HEK293 (cell line): ENCODE data around the gene VPS51.

Experiments used
- FEZF1 ChIP-seq: fragments of 450-650 bp; formaldehyde crosslinking; IDR thresholded peaks from 2 replicates; pipeline ENCODE4 v1.5.1; 2016; ENCODE audit warnings: missing biosample characterization, missing genetic modification characterization
- GLI4 ChIP-seq: fragments of 450-650 bp; formaldehyde crosslinking; IDR thresholded peaks from 2 replicates; pipeline ENCODE4 v1.5.1; 2016; ENCODE audit warnings: missing biosample characterization, missing genetic modification characterization
- HOXA7 ChIP-seq: sonication (generic); formaldehyde crosslinking; IDR thresholded peaks from 2 replicates; pipeline ENCODE4 v1.8.1; 2022; ENCODE audit warnings: missing genetic modification reagents, borderline replicate concordance
- KLF8 ChIP-seq: fragments of 450-650 bp; formaldehyde crosslinking; IDR thresholded peaks from 2 replicates; pipeline ENCODE4 v1.5.1; 2016; ENCODE audit warnings: missing biosample characterization, missing genetic modification characterization
- KLF9 ChIP-seq: fragments of 450-650 bp; formaldehyde crosslinking; IDR thresholded peaks from 2 replicates; pipeline ENCODE4 v1.5.1; 2016; ENCODE audit warnings: missing biosample characterization, missing genetic modification characterization, low read depth
- OVOL3 ChIP-seq: fragments of 450-650 bp; formaldehyde crosslinking; IDR thresholded peaks from 2 replicates; pipeline ENCODE4 v1.5.1; 2016; ENCODE audit warnings: missing biosample characterization, missing genetic modification characterization
- REPIN1 ChIP-seq: fragments of 450-650 bp; formaldehyde crosslinking; IDR thresholded peaks from 2 replicates; pipeline ENCODE4 v1.5.1; 2017; ENCODE audit warnings: missing biosample characterization, missing genetic modification characterization, low read depth
- SP2 ChIP-seq: fragments of 450-650 bp; formaldehyde crosslinking; IDR thresholded peaks from 2 replicates; pipeline ENCODE4 v1.5.1; 2016; ENCODE audit warnings: missing biosample characterization, missing genetic modification characterization
- WT1 ChIP-seq: fragments of 450-650 bp; formaldehyde crosslinking; IDR thresholded peaks from 2 replicates; pipeline ENCODE4 v1.5.1; 2016; ENCODE audit warnings: missing biosample characterization, missing genetic modification characterization
- ZBTB20 ChIP-seq: fragments of 450-650 bp; formaldehyde crosslinking; IDR thresholded peaks from 2 replicates; pipeline ENCODE4 v1.5.1; 2016; ENCODE audit warnings: missing biosample characterization, missing genetic modification characterization
- ZBTB7A ChIP-seq: fragments of 450-650 bp; formaldehyde crosslinking; IDR thresholded peaks from 2 replicates; pipeline ENCODE4 v1.5.1; 2016; ENCODE audit warnings: low read depth, missing biosample characterization, missing genetic modification characterization
- ZNF146 ChIP-seq: fragments of 450-650 bp; formaldehyde crosslinking; IDR thresholded peaks from 2 replicates; pipeline ENCODE4 v1.5.1; 2016; ENCODE audit warnings: missing biosample characterization, missing genetic modification characterization
- ZNF248 ChIP-seq: fragments of 450-650 bp; formaldehyde crosslinking; IDR thresholded peaks from 2 replicates; pipeline ENCODE4 v1.5.1; 2017; ENCODE audit warnings: missing biosample characterization, missing genetic modification characterization
- ZNF416 ChIP-seq: fragments of 450-650 bp; formaldehyde crosslinking; IDR thresholded peaks from 2 replicates; pipeline ENCODE4 v1.5.1; 2016; ENCODE audit warnings: missing biosample characterization, missing genetic modification characterization
- ZNF510 ChIP-seq: fragments of 450-650 bp; formaldehyde crosslinking; IDR thresholded peaks from 2 replicates; pipeline ENCODE4 v1.5.1; 2018; ENCODE audit warnings: mild to moderate bottlenecking, missing genetic modification characterization, missing biosample characterization; ENCODE audit not compliant: insufficient replicate concordance
- ZNF514 ChIP-seq: fragments of 450-650 bp; formaldehyde crosslinking; IDR thresholded peaks from 2 replicates; pipeline ENCODE4 v1.5.1; 2016; ENCODE audit warnings: missing biosample characterization, missing genetic modification characterization
- ZNF776 ChIP-seq: fragments of 450-650 bp; formaldehyde crosslinking; IDR thresholded peaks from 2 replicates; pipeline ENCODE4 v1.5.0; 2017; ENCODE audit warnings: missing biosample characterization, missing genetic modification characterization, borderline replicate concordance
- TF ChIP-seq, protein P1 (sequence below): fragments of 450-650 bp; formaldehyde crosslinking; IDR thresholded peaks from 2 replicates; pipeline ENCODE4 v1.5.1; 2016; ENCODE audit warnings: missing biosample characterization, missing genetic modification characterization
- TF ChIP-seq, protein P2 (sequence below): fragments of 450-650 bp; formaldehyde crosslinking; IDR thresholded peaks from 2 replicates; pipeline ENCODE4 v1.5.1; 2017; ENCODE audit warnings: missing biosample characterization, missing genetic modification characterization
- TF ChIP-seq, protein P3 (sequence below): fragments of 450-650 bp; formaldehyde crosslinking; IDR thresholded peaks from 2 replicates; pipeline ENCODE4 v1.5.1; 2016; ENCODE audit warnings: missing biosample characterization, missing genetic modification characterization
- TF ChIP-seq, protein P4 (sequence below): fragments of 450-650 bp; formaldehyde crosslinking; IDR thresholded peaks from 2 replicates; pipeline ENCODE4 v1.5.1; 2016; ENCODE audit warnings: missing biosample characterization, missing genetic modification characterization
- TF ChIP-seq, protein P5 (sequence below): fragments of 450-650 bp; formaldehyde crosslinking; IDR thresholded peaks from 2 replicates; pipeline ENCODE4 v1.5.1; 2016; ENCODE audit warnings: missing biosample characterization, missing genetic modification characterization
- TF ChIP-seq, protein P6 (sequence below): fragments of 450-650 bp; formaldehyde crosslinking; IDR thresholded peaks from 2 replicates; pipeline ENCODE4 v1.5.1; 2016; ENCODE audit warnings: missing biosample characterization, missing genetic modification characterization, borderline replicate concordance

VPS51 gene

DNA sequence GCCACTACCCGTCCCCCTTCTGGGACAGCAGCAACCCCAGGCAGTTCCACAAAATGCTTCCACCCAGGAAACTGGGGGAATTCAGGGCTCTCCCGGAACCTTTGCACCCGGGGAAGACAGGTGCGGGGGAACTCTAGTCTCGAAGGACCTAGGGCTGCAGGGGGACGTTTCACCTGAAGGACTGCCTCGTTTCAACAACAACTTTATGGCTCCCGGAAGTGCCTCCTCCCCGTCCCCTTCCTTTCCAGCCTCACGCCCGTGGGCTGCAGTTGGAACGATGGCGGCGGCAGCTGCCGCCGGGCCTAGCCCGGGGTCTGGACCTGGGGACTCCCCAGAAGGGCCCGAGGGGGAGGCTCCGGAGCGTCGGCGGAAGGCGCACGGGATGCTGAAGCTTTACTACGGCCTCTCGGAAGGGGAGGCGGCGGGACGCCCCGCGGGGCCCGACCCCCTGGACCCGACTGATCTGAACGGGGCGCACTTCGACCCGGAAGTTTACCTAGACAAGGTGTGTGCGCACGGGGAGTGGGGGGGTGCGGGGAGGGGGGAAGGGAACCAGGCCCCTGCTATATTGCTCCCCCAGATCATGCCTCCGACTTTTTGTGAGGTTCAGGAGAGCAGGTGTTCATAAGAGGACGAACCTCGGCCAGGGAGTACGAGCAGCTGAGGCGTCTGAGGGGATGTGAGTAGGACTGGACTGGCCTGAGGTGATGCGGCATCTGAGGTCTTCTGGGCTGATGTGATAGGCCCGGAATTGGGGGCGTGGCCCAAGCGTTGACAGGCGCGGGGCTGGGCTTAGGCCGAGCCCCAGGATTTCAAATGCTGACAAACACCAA lies at the start of gene VPS51 (continued):
- TF ChIP-seq KLF8 (tag by site-specific recombination) (peak; percentile 98), ZNF416 (tag by site-specific recombination) (no peak), SP2 (tag by site-specific recombination) (peak; percentile 74), OVOL3 (peak; percentile 95), ZNF248 (tag by site-specific recombination) (no peak), KLF9 (peak; percentile 66), FEZF1 (tag by site-specific recombination) (peak; percentile 50; the same call in 1 of the 2 replicates), ZBTB20 (tag by site-specific recombination) (peak; percentile 50; the same call in 1 of the 2 replicates), ZNF776 (tag by site-specific recombination) (no peak), ZNF510 (tag by site-specific recombination) (no peak), GLI4 (tag by site-specific recombination) (peak; percentile 94), HOXA7 (CRISPR knock-in tag) (no peak), WT1 (tag by site-specific recombination) (peak; percentile 76), ZNF146 (peak; percentile 54), REPIN1 (tag by site-specific recombination) (0 out of 2 replicates have a peak, but pooled peaks have one; percentile 44), ZNF514 (tag by site-specific recombination) (no peak), ZBTB7A (tag by site-specific recombination) (0 out of 2 replicates have a peak, but pooled peaks have one; percentile 54)
- TF ChIP-seq, protein P1, sequence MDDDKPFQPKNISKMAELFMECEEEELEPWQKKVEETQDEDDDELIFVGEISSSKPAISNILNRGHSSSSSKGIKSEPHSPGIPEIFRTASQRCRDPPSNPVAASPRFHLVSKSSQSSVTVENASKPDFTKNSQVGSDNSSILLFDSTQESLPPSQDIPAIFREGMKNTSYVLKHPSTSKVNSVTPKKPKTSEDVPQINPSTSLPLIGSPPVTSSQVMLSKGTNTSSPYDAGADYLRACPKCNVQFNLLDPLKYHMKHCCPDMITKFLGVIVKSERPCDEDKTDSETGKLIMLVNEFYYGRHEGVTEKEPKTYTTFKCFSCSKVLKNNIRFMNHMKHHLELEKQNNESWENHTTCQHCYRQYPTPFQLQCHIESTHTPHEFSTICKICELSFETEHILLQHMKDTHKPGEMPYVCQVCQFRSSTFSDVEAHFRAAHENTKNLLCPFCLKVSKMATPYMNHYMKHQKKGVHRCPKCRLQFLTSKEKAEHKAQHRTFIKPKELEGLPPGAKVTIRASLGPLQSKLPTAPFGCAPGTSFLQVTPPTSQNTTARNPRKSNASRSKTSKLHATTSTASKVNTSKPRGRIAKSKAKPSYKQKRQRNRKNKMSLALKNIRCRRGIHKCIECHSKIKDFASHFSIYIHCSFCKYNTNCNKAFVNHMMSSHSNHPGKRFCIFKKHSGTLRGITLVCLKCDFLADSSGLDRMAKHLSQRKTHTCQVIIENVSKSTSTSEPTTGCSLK = no peak
- TF ChIP-seq, protein P2, sequence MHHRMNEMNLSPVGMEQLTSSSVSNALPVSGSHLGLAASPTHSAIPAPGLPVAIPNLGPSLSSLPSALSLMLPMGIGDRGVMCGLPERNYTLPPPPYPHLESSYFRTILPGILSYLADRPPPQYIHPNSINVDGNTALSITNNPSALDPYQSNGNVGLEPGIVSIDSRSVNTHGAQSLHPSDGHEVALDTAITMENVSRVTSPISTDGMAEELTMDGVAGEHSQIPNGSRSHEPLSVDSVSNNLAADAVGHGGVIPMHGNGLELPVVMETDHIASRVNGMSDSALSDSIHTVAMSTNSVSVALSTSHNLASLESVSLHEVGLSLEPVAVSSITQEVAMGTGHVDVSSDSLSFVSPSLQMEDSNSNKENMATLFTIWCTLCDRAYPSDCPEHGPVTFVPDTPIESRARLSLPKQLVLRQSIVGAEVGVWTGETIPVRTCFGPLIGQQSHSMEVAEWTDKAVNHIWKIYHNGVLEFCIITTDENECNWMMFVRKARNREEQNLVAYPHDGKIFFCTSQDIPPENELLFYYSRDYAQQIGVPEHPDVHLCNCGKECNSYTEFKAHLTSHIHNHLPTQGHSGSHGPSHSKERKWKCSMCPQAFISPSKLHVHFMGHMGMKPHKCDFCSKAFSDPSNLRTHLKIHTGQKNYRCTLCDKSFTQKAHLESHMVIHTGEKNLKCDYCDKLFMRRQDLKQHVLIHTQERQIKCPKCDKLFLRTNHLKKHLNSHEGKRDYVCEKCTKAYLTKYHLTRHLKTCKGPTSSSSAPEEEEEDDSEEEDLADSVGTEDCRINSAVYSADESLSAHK (tag by site-specific recombination) = peak; percentile 58; the same call in 1 of the 2 replicates
- TF ChIP-seq, protein P3, sequence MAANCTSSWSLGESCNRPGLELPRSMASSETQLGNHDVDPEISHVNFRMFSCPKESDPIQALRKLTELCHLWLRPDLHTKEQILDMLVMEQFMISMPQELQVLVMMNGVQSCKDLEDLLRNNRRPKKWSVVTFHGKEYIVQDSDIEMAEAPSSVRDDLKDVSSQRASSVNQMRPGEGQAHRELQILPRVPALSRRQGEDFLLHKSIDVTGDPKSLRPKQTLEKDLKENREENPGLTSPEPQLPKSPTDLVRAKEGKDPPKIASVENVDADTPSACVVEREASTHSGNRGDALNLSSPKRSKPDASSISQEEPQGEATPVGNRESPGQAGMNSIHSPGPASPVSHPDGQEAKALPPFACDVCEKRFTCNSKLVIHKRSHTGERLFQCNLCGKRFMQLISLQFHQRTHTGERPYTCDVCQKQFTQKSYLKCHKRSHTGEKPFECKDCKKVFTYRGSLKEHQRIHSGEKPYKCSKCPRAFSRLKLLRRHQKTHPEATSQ (tag by site-specific recombination) = peak; percentile 92
- TF ChIP-seq, protein P4, sequence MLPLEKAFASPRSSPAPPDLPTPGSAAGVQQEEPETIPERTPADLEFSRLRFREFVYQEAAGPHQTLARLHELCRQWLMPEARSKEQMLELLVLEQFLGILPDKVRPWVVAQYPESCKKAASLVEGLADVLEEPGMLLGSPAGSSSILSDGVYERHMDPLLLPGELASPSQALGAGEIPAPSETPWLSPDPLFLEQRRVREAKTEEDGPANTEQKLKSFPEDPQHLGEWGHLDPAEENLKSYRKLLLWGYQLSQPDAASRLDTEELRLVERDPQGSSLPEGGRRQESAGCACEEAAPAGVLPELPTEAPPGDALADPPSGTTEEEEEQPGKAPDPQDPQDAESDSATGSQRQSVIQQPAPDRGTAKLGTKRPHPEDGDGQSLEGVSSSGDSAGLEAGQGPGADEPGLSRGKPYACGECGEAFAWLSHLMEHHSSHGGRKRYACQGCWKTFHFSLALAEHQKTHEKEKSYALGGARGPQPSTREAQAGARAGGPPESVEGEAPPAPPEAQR (tag by site-specific recombination) = peak; percentile 80; the same call in 1 of the 2 replicates
- TF ChIP-seq, protein P5, sequence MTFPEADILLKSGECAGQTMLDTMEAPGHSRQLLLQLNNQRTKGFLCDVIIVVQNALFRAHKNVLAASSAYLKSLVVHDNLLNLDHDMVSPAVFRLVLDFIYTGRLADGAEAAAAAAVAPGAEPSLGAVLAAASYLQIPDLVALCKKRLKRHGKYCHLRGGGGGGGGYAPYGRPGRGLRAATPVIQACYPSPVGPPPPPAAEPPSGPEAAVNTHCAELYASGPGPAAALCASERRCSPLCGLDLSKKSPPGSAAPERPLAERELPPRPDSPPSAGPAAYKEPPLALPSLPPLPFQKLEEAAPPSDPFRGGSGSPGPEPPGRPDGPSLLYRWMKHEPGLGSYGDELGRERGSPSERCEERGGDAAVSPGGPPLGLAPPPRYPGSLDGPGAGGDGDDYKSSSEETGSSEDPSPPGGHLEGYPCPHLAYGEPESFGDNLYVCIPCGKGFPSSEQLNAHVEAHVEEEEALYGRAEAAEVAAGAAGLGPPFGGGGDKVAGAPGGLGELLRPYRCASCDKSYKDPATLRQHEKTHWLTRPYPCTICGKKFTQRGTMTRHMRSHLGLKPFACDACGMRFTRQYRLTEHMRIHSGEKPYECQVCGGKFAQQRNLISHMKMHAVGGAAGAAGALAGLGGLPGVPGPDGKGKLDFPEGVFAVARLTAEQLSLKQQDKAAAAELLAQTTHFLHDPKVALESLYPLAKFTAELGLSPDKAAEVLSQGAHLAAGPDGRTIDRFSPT (tag by site-specific recombination) = no peak
- TF ChIP-seq, protein P6, sequence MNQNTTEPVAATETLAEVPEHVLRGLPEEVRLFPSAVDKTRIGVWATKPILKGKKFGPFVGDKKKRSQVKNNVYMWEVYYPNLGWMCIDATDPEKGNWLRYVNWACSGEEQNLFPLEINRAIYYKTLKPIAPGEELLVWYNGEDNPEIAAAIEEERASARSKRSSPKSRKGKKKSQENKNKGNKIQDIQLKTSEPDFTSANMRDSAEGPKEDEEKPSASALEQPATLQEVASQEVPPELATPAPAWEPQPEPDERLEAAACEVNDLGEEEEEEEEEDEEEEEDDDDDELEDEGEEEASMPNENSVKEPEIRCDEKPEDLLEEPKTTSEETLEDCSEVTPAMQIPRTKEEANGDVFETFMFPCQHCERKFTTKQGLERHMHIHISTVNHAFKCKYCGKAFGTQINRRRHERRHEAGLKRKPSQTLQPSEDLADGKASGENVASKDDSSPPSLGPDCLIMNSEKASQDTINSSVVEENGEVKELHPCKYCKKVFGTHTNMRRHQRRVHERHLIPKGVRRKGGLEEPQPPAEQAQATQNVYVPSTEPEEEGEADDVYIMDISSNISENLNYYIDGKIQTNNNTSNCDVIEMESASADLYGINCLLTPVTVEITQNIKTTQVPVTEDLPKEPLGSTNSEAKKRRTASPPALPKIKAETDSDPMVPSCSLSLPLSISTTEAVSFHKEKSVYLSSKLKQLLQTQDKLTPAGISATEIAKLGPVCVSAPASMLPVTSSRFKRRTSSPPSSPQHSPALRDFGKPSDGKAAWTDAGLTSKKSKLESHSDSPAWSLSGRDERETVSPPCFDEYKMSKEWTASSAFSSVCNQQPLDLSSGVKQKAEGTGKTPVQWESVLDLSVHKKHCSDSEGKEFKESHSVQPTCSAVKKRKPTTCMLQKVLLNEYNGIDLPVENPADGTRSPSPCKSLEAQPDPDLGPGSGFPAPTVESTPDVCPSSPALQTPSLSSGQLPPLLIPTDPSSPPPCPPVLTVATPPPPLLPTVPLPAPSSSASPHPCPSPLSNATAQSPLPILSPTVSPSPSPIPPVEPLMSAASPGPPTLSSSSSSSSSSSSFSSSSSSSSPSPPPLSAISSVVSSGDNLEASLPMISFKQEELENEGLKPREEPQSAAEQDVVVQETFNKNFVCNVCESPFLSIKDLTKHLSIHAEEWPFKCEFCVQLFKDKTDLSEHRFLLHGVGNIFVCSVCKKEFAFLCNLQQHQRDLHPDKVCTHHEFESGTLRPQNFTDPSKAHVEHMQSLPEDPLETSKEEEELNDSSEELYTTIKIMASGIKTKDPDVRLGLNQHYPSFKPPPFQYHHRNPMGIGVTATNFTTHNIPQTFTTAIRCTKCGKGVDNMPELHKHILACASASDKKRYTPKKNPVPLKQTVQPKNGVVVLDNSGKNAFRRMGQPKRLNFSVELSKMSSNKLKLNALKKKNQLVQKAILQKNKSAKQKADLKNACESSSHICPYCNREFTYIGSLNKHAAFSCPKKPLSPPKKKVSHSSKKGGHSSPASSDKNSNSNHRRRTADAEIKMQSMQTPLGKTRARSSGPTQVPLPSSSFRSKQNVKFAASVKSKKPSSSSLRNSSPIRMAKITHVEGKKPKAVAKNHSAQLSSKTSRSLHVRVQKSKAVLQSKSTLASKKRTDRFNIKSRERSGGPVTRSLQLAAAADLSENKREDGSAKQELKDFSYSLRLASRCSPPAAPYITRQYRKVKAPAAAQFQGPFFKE (tag by site-specific recombination) = no peak
